ENCODE measurements around the gene FETUB. TPM values are rescaled to one million over a fixed set of nuclear protein-coding genes. Genes with fewer than 3 reads are reported as not detected.

The FETUB gene
- total RNA-seq, 1 donor from 2014 or later = not detected

GRCh38 chr3:186642014-186642413, 1.8 kb downstream of the FETUB start:
- no peak for TF ChIP-seq CTCF (IDR thresholded peaks at IDR 0.05)
- no peak overlapping the region for H3K4me3 ChIP-seq
- H3K4me1 ChIP-seq = peaks cover 0 to 11% of the 10 kb centered on the region in 2 donors
- no peaks in the 10 kb centered on the region for H3K36me3 ChIP-seq
- H3K27me3 ChIP-seq = no peaks in the 10 kb centered on the region
- no peak overlapping the region for H3K27ac ChIP-seq
- no peak for DNase-seq (ENCODE audit: low spot score in 2 of 2)
- H3K9me3 ChIP-seq = no peaks in the 10 kb centered on the region
- intact Hi-C loops (cut with DNase I) = no loop called here

DNA sequence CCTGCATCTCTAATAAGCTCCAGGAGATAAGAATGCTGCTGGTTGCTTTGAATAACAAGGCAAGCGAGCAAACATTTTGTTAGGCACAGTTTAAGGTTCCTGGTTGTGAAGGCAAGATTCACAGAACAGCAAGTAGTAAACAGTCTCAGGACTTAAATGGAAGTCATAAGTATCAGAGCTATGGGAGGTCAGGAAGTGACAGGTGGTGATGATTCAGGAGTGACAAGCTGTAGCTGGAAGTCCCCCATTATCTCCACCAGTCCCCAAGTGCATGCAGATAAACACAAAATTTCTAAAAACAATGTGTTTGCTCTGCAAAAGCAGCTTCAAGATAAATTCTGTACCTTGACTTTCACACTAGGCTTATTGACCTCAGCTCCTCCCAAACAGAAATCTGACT, 3.3 kb downstream of the FETUB start:
- Histone ChIP-seq H3K9me3 (no peaks in the 10 kb centered on the region), H3K4me3 (no peak overlapping the region), H3K27me3 (no peaks in the 10 kb centered on the region), H3K36me3 (no peaks in the 10 kb centered on the region), H3K4me1 (peaks cover 0 to 11% of the 10 kb centered on the region in 2 donors), H3K27ac (no peak overlapping the region)
- no peak for DNase-seq (ENCODE audit: low spot score in 2 of 2)
- TF ChIP-seq CTCF (IDR thresholded peaks at IDR 0.05) = no peak
- intact Hi-C loops (cut with DNase I) = no loop called here

GRCh38 chr3:186644683-186645082, 4.5 kb downstream of the FETUB start:
- intact Hi-C loops (cut with DNase I) = no loop called here
- no peak for DNase-seq (ENCODE audit: low spot score in 2 of 2)
- peaks cover 0 to 11% of the 10 kb centered on the region in 2 donors for H3K4me1 ChIP-seq
- no peak for TF ChIP-seq CTCF (IDR thresholded peaks at IDR 0.05)
- no peaks in the 10 kb centered on the region for H3K9me3 ChIP-seq
- H3K36me3 ChIP-seq = no peaks in the 10 kb centered on the region
- no peak overlapping the region for H3K27ac ChIP-seq
- H3K4me3 ChIP-seq = no peak overlapping the region
- no peaks in the 10 kb centered on the region for H3K27me3 ChIP-seq

- Histone ChIP-seq H3K4me1 (no peaks in the 10 kb centered on the region), H3K9me3 (no peaks in the 10 kb centered on the region)
Observed at GRCh38 chr3:186646106-186646505, 5.9 kb downstream of the FETUB start.

DNA sequence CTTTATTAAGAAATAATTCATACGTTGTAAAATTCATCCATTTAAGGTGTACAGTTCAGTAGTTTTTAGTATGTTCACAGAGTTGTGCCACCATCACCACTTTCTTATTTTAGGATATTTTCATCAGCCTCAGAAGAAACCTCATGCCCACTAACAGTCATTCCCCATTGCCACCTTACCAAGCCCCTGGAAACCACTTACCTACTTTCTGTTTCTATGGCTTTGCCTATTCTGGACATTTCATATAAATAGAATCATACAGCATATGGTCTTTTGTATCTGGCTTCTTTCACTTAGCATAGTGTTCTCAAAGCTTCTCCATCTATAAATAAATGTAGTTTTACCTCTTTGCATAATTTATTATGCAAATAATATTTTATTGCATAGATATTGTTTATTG, 6.6 kb downstream of the FETUB start:
- no peaks in the 10 kb centered on the region for H3K9me3 ChIP-seq
- H3K27me3 ChIP-seq = no peaks in the 10 kb centered on the region
- H3K36me3 ChIP-seq = no peaks in the 10 kb centered on the region
- TF ChIP-seq CTCF (IDR thresholded peaks at IDR 0.05) = no peak
- DNase-seq (ENCODE audit: low spot score in 2 of 2) = no peak
- no peak overlapping the region for H3K27ac ChIP-seq
- H3K4me1 ChIP-seq = no peaks in the 10 kb centered on the region
- intact Hi-C loops (cut with DNase I) = no loop called here
- no peak overlapping the region for H3K4me3 ChIP-seq

More at GRCh38 chr3:186646106-186646505, 5.9 kb downstream of the FETUB start:
- DNase-seq (ENCODE audit: low spot score in 2 of 2) = no peak
- Histone ChIP-seq H3K27ac (no peak overlapping the region), H3K27me3 (no peaks in the 10 kb centered on the region), H3K4me3 (no peak overlapping the region), H3K36me3 (no peaks in the 10 kb centered on the region)
- intact Hi-C loops (cut with DNase I) = no loop called here
- no peak for TF ChIP-seq CTCF (IDR thresholded peaks at IDR 0.05)

DNA sequence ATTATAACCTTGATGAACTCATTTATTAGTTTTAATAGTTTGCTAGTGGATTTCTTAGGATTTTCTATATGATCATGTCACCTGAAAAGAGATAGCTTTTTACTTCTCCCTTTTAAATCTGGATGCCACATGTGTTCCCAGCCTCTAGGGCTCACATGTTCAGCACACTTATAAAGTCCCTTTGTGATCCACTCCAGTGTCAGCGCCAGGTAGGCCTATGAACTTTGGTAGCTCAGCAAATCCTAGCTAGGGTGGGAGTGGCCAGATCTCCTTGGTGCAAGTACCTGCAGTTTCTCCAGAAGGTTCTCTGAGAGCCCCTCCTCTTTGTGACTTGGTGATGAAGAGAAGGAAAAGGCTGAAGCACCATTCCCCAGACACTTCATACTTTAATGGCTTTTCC, 8.7 kb downstream of the FETUB start:
- no peak overlapping the region for H3K27ac ChIP-seq
- H3K4me3 ChIP-seq = no peak overlapping the region
- no peaks in the 10 kb centered on the region for H3K4me1 ChIP-seq
- DNase-seq (ENCODE audit: low spot score in 2 of 2) = no peak
- intact Hi-C loops (cut with DNase I) = no loop called here
- no peak for TF ChIP-seq CTCF (IDR thresholded peaks at IDR 0.05)
- H3K9me3 ChIP-seq = no peaks in the 10 kb centered on the region
- H3K36me3 ChIP-seq = no peaks in the 10 kb centered on the region
- H3K27me3 ChIP-seq = no peaks in the 10 kb centered on the region
